NB4 (cell line): ENCODE data around the gene RIOK1.

Source experiments
- DNase-seq: peaks from one replicate; pipeline ENCODE4 v3.0.0; 2010; ENCODE audit warnings: low read depth
- H3K4me3 ChIP-seq: one replicate; pipeline ENCODE4 v1.5.1; 2011; ENCODE audit warnings: mild to moderate bottlenecking, low read depth, low read length, moderate library complexity
- MYC ChIP-seq: IDR thresholded peaks from 2 replicates; pipeline ENCODE4 v1.6.1; 2011; ENCODE audit warnings: low read depth, low read length
- POLR2A ChIP-seq: IDR thresholded peaks from 2 replicates; pipeline ENCODE4 v1.6.1; 2011; ENCODE audit warnings: mild to moderate bottlenecking; ENCODE audit not compliant: insufficient read length; ENCODE audit errors: extremely low read depth
- TF ChIP-seq, protein P1 (sequence below): IDR thresholded peaks from one replicate; pipeline ENCODE4 v1.5.1; 2012; ENCODE audit warnings: low read depth, low read length
- TF ChIP-seq, protein P2 (sequence below): IDR thresholded peaks from 2 replicates; pipeline ENCODE4 v1.6.1; 2011; ENCODE audit warnings: low read depth, low read length

The RIOK1 gene

DNA sequence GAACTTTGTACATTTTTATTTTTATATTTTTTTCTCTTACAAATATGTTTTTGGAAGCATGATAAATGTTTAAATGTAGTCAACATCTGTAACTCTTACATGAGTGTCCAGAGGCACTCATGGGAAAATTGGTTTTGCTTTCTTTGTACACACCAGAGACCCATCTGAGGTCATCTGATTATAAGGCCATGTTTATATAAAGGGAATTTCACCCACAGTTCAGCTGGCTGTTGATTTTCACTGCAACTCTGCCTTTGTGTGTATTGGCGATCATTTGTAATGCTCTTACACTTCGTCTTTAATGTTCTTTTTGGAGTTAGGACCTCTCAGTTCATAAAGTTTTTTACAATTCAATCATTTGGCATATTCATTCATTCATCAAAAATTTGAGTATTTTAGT lies 28.1 kb downstream of the RIOK1 start:
- no peak for DNase-seq
- no peak overlapping the region for H3K4me3 ChIP-seq
- no peak for TF ChIP-seq MYC
- no peak for TF ChIP-seq POLR2A
- TF ChIP-seq, protein P1, sequence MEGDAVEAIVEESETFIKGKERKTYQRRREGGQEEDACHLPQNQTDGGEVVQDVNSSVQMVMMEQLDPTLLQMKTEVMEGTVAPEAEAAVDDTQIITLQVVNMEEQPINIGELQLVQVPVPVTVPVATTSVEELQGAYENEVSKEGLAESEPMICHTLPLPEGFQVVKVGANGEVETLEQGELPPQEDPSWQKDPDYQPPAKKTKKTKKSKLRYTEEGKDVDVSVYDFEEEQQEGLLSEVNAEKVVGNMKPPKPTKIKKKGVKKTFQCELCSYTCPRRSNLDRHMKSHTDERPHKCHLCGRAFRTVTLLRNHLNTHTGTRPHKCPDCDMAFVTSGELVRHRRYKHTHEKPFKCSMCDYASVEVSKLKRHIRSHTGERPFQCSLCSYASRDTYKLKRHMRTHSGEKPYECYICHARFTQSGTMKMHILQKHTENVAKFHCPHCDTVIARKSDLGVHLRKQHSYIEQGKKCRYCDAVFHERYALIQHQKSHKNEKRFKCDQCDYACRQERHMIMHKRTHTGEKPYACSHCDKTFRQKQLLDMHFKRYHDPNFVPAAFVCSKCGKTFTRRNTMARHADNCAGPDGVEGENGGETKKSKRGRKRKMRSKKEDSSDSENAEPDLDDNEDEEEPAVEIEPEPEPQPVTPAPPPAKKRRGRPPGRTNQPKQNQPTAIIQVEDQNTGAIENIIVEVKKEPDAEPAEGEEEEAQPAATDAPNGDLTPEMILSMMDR, result no peak
- TF ChIP-seq, protein P2, sequence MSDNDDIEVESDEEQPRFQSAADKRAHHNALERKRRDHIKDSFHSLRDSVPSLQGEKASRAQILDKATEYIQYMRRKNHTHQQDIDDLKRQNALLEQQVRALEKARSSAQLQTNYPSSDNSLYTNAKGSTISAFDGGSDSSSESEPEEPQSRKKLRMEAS, result no peak

GRCh38 chr6:7418238-7418905 lies 28.8 kb downstream of the RIOK1 start:
- no peak for DNase-seq
- no peak for TF ChIP-seq MYC
- TF ChIP-seq, protein P2, result no peak
- TF ChIP-seq, protein P1, result no peak
- no peak for TF ChIP-seq POLR2A

DNA sequence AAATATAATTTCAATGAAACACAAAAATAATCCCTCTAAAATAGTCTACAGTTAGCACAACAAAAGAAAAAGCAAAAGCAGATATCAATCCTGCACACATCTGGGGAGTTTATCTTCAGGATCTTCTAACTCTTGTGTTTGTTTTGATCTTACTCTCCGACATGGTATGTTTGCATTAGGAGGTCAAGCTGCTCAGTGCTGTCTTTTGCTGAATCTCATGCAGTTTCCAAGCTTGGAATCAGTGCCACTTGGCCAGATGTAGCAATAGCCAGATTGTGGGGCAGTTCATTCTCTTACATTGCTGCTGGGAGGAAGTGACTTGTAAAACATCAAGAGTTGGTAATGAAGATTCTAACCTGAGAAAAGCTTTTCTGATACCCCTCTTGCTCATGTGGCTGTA lies 29.5 kb downstream of the RIOK1 start:
- no peak overlapping the region for H3K4me3 ChIP-seq

More at GRCh38 chr6:7418238-7418905, 28.8 kb downstream of the RIOK1 start:
- no peak overlapping the region for H3K4me3 ChIP-seq

DNA sequence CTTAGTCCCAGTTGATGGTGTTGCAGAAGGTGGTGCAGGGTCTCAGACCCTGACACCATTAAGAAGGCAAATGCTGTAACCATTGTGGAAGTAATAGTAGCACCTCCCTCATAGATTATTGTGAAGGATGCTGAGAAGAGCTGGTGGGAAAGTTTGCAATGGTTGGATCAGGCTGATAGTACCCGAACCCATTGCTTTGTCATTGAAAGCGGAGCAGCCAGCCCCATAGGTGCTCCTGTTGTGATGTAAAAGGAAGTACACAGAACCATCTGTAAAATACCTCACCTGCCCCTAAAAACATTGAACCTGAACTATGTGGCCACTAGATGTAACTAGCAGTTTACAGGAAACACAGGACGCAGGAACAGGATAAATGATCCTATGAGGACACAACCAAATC lies 31.5 kb downstream of the RIOK1 start:
- no peak for DNase-seq
- TF ChIP-seq POLR2A, result no peak
- TF ChIP-seq, protein P1, result no peak
- TF ChIP-seq, protein P2, result no peak
- no peak for TF ChIP-seq MYC
- no peak overlapping the region for H3K4me3 ChIP-seq

More for the DNA sequence above, 29.5 kb downstream of the RIOK1 start:
- TF ChIP-seq, protein P2, result no peak
- TF ChIP-seq POLR2A (no peak), MYC (no peak)
- TF ChIP-seq, protein P1, result no peak
- DNase-seq, result peak; percentile 16

- H3K4me3 ChIP-seq, result no peak overlapping the region
- DNase-seq, result peak; percentile 18
- TF ChIP-seq MYC, result no peak
- TF ChIP-seq, protein P2, result no peak
- TF ChIP-seq, protein P1, result no peak
Observed at GRCh38 chr6:7424058-7424457, 34.5 kb downstream of the RIOK1 start.
